Caco-2 (cell line): ENCODE measurements around the gene TMEM154. TPM values are rescaled to one million over a fixed set of nuclear protein-coding genes. Genes with fewer than 3 reads are reported as not detected.
A peak's percentile ranks its signal among the peaks of the same experiment; 100 is the strongest.

Experiments
- BruUV-seq: library from RNA; stranded (reverse); fragments of 400-500 nt; replicated peaks from 2 replicates; lab custom pipeline; 2021; lab: Mats Ljungman, UMichigan
- CTCF ChIA-PET: fragments of 300-600 bp; sonication (Branson Sonifier 250); formaldehyde crosslinking; loops from one replicate; lab custom pipeline; 2022; ENCODE audit warnings: antibody characterized with exemption; lab: Charles Lee
- POLR2A ChIA-PET: fragments of 300-600 bp; sonication (Branson Sonifier 250); formaldehyde crosslinking; loops from one replicate; lab custom pipeline; 2022; ENCODE audit warnings: antibody characterized with exemption; lab: Charles Lee
- DNase-seq, 2 experiments: peaks; one replicate each; pipeline versions ENCODE4 v3.0.0 to v3.0.0-alpha.2; 2020 to 2022
- H3K27me3 ChIP-seq: replicated peaks from 2 replicates; pipeline ENCODE4 v1.6.0; 2011; ENCODE audit warnings: low read length; ENCODE audit not compliant: control insufficient read depth, insufficient read depth
- H3K36me3 ChIP-seq: 2 replicates; pipeline ENCODE4 v1.5.1; 2011; ENCODE audit warnings: low read length; ENCODE audit not compliant: control insufficient read depth, insufficient read depth
- H3K4me1 ChIP-seq: fragments of 250-450 bp; sonication (Bioruptor Pico); 2 replicates; pipeline ENCODE4 v1.5.1; 2020; ENCODE audit warnings: mild to moderate bottlenecking
- H3K4me3 ChIP-seq: 2 replicates; pipeline ENCODE4 v1.5.1; 2011; ENCODE audit warnings: low read depth, mild to moderate bottlenecking, control low read depth, low read length
- H3K9me3 ChIP-seq: fragments of 250-450 bp; sonication (Bioruptor Pico); 2 replicates; pipeline ENCODE4 v1.5.1; 2020; ENCODE audit warnings: mild to moderate bottlenecking, moderate library complexity
- H3K27ac Mint-ChIP-seq: one replicate; pipeline ENCODE4 v1.8.0; 2022; ENCODE audit warnings: mixed read lengths; ENCODE audit not compliant: unreplicated experiment
- H3K27me3 Mint-ChIP-seq: one replicate; pipeline ENCODE4 v1.8.0; 2022; ENCODE audit warnings: mixed read lengths; ENCODE audit not compliant: insufficient read depth, unreplicated experiment
- H3K36me3 Mint-ChIP-seq: one replicate; pipeline ENCODE4 v1.8.0; 2022; ENCODE audit warnings: mild to moderate bottlenecking, mixed read lengths; ENCODE audit not compliant: insufficient read depth, unreplicated experiment
- H3K4me1 Mint-ChIP-seq: one replicate; pipeline ENCODE4 v1.8.0; 2022; ENCODE audit warnings: low read depth, mixed read lengths; ENCODE audit not compliant: unreplicated experiment
- H3K4me3 Mint-ChIP-seq: one replicate; pipeline ENCODE4 v1.8.0; 2022; ENCODE audit warnings: mild to moderate bottlenecking, moderate library complexity, mixed read lengths; ENCODE audit not compliant: unreplicated experiment
- H3K9me3 Mint-ChIP-seq: one replicate; pipeline ENCODE4 v1.8.0; 2022; ENCODE audit warnings: mixed read lengths; ENCODE audit not compliant: unreplicated experiment
- CTCF ChIP-seq, 2 experiments: fragments of 200-600 bp in 1 of 2; IDR thresholded peaks; 1 replicate in 1 of 2; 2 replicates in 1 of 2; pipeline versions ENCODE4 v1.5.1 to v1.8.0; 2011 to 2022; ENCODE audit warnings: antibody characterized with exemption in 1 of 2, control low read depth in 1 of 2, inconsistent platforms in 1 of 2, low read depth in 1 of 2, low read length in 1 of 2, mild to moderate bottlenecking in 1 of 2, moderate library complexity in 1 of 2; ENCODE audit not compliant: insufficient read depth in 1 of 2, severe bottlenecking in 1 of 2, unreplicated experiment in 1 of 2
- intact Hi-C: fragments of 100-400 bp; cut with micrococcal nuclease; formaldehyde crosslinking; loops from one replicate; pipeline ENCODE4 v1.10.0; 2022; ENCODE audit not compliant: unreplicated experiment
- total RNA-seq: library from RNA; stranded (reverse); gene quantifications from 2 replicates; pipeline ENCODE4 v1.2.3, GENCODE V29; 2022

The TMEM154 gene
- total RNA-seq, 1 experiment from 2014 or later: 4.6 TPM

GRCh38 chr4:152573861-152574260 lies 105.9 kb downstream of the TMEM154 start:
- intact Hi-C loops: loop anchor here (5.0 kb wide), 1 partner anchor 37 kb away; the partner anchor contains the start of gene FBXW7
- DNase-seq: no peak
- POLR2A ChIA-PET: no interaction called here
- no peaks in the 10 kb centered on the region for H3K27me3 ChIP-seq
- H3K36me3 ChIP-seq: no peaks in the 10 kb centered on the region
- CTCF ChIA-PET: no interaction called here
- peaks cover 20% of the 10 kb centered on the region for H3K4me1 Mint-ChIP-seq
- BruUV-seq: no TSS peak
- TF ChIP-seq CTCF (IDR thresholded peaks at IDR 0.05; ENCODE audit: insufficient read depth in 1 of 2, low read depth in 1 of 2, low read length in 1 of 2, severe bottlenecking in 1 of 2, unreplicated experiment in 1 of 2): no peak
- H3K36me3 Mint-ChIP-seq: no peaks in the 10 kb centered on the region
- no peak overlapping the region for H3K4me3 ChIP-seq
- H3K9me3 Mint-ChIP-seq: peaks cover 10% of the 10 kb centered on the region
- H3K9me3 ChIP-seq: no peaks in the 10 kb centered on the region
- H3K4me1 ChIP-seq: peaks cover 20% of the 10 kb centered on the region
- H3K27me3 Mint-ChIP-seq: no peaks in the 10 kb centered on the region
- no peak overlapping the region for H3K27ac Mint-ChIP-seq
- H3K4me3 Mint-ChIP-seq: no peak overlapping the region

- H3K4me3 ChIP-seq: no peak overlapping the region
- H3K9me3 Mint-ChIP-seq: peaks cover 10% of the 10 kb centered on the region
- peak in 1 of 2 experiments; percentile 21 for DNase-seq
- intact Hi-C loops: loop anchor here (5.0 kb wide), 1 partner anchor 35 kb away; the partner anchor contains the start of gene FBXW7
- ChIA-PET POLR2A (no interaction called here), CTCF (no interaction called here)
- peak overlapping the region; percentile 81 for H3K27ac Mint-ChIP-seq
- peaks cover 10% of the 10 kb centered on the region for H3K4me1 ChIP-seq
- H3K36me3 Mint-ChIP-seq: no peaks in the 10 kb centered on the region
- no peaks in the 10 kb centered on the region for H3K36me3 ChIP-seq
- peak overlapping the region; percentile 65 for H3K4me3 Mint-ChIP-seq
- TF ChIP-seq CTCF (IDR thresholded peaks at IDR 0.05; ENCODE audit: insufficient read depth in 1 of 2, low read depth in 1 of 2, low read length in 1 of 2, severe bottlenecking in 1 of 2, unreplicated experiment in 1 of 2): no peak
- no peaks in the 10 kb centered on the region for H3K9me3 ChIP-seq
- no TSS peak for BruUV-seq
- H3K4me1 Mint-ChIP-seq: peaks cover 11% of the 10 kb centered on the region
- H3K27me3 ChIP-seq: no peaks in the 10 kb centered on the region
- no peaks in the 10 kb centered on the region for H3K27me3 Mint-ChIP-seq
These were observed 107.2 kb downstream of the TMEM154 start for GRCh38 chr4:152572417-152573086.

GRCh38 chr4:152571770-152572169 lies 108.0 kb downstream of the TMEM154 start:
- no peaks in the 10 kb centered on the region for H3K27me3 ChIP-seq
- BruUV-seq: no TSS peak
- no peaks in the 10 kb centered on the region for H3K9me3 ChIP-seq
- no peaks in the 10 kb centered on the region for H3K36me3 ChIP-seq
- H3K4me1 ChIP-seq: peaks cover 10% of the 10 kb centered on the region
- no peak for TF ChIP-seq CTCF (IDR thresholded peaks at IDR 0.05; ENCODE audit: insufficient read depth in 1 of 2, low read depth in 1 of 2, low read length in 1 of 2, severe bottlenecking in 1 of 2, unreplicated experiment in 1 of 2)
- Mint-ChIP-seq H3K27ac (no peak overlapping the region), H3K36me3 (no peaks in the 10 kb centered on the region), H3K9me3 (peaks cover 10% of the 10 kb centered on the region), H3K4me3 (no peak overlapping the region), H3K4me1 (peaks cover 11% of the 10 kb centered on the region), H3K27me3 (no peaks in the 10 kb centered on the region)
- intact Hi-C loops: loop anchor here (5.0 kb wide), 1 partner anchor 34 kb away; the partner anchor contains the start of gene FBXW7
- ChIA-PET CTCF (no interaction called here), POLR2A (no interaction called here)
- no peak for DNase-seq
- H3K4me3 ChIP-seq: no peak overlapping the region
